Head of caudate nucleus (tissue), 42 donors: Measurements from ENCODE around the gene SORCS2.

ENCODE experiments used
- DNase-seq, 42 donors: peaks; one replicate each; pipeline versions ENCODE4 v3.0.0 to v3.0.0-alpha.2; 2020 to 2021; ENCODE audit warnings: mixed read lengths in 7 of 42
- intact Hi-C: fragments of 100-400 bp; cut with DNase I; formaldehyde crosslinking; loops from one replicate; pipeline ENCODE4 v1.15.0; 2022

Gene SORCS2

GRCh38 chr4:7333801-7334421 is 141.6 kb downstream of the SORCS2 start:
- DNase-seq = peak in 1 of 42 donors; percentile 28

GRCh38 chr4:7334521-7335275 is 142.4 kb downstream of the SORCS2 start:
- DNase-seq = peak in 1 of 42 donors; percentile 29
- intact Hi-C loops = loop anchor here (5.0 kb wide), 1 partner anchor 142 kb away; the partner anchor contains the start of gene SORCS2

More at GRCh38 chr4:7333801-7334421, 141.6 kb downstream of the SORCS2 start:
- intact Hi-C loops = no loop called here

GRCh38 chr4:7335344-7336066 is 143.2 kb downstream of the SORCS2 start:
- peak; percentile 47 to 89 (median 77) for DNase-seq
- intact Hi-C loops = loop anchor here (5.0 kb wide), 1 partner anchor 143 kb away; the partner anchor contains the start of gene SORCS2

GRCh38 chr4:7336067-7336569 is 143.8 kb downstream of the SORCS2 start:
- no peak for DNase-seq
- intact Hi-C loops = loop anchor here (5.0 kb wide), 1 partner anchor 144 kb away; the partner anchor contains the start of gene SORCS2

GRCh38 chr4:7336732-7337131 is 144.4 kb downstream of the SORCS2 start:
- intact Hi-C loops = loop anchor here (5.0 kb wide), 1 partner anchor 144 kb away; the partner anchor contains the start of gene SORCS2
- peak in 9 of 42 donors; percentile 39 to 72 (median 54) for DNase-seq

- intact Hi-C loops = loop anchor here (5.0 kb wide), 1 partner anchor 145 kb away; the partner anchor contains the start of gene SORCS2
- no peak for DNase-seq
Measured at GRCh38 chr4:7337196-7338058, 145.1 kb downstream of the SORCS2 start.

- intact Hi-C loops = loop anchor here (5.0 kb wide), 1 partner anchor 146 kb away; the partner anchor contains the start of gene SORCS2
- no peak for DNase-seq
Measured at GRCh38 chr4:7338059-7338452, 145.7 kb downstream of the SORCS2 start.

GRCh38 chr4:7338876-7339623 is 146.7 kb downstream of the SORCS2 start:
- intact Hi-C loops = loop anchor here (5.0 kb wide), 1 partner anchor 147 kb away; the partner anchor contains the start of gene SORCS2

GRCh38 chr4:7339751-7340552 is 147.6 kb downstream of the SORCS2 start:
- intact Hi-C loops = loop anchor here (5.0 kb wide), 1 partner anchor 148 kb away; the partner anchor contains the start of gene SORCS2
- peak in 1 of 42 donors; percentile 2 for DNase-seq

More at GRCh38 chr4:7338876-7339623, 146.7 kb downstream of the SORCS2 start:
- peak in 2 of 42 donors; percentile 1 to 10 for DNase-seq

- peak in 10 of 42 donors; percentile 3 to 73 (median 48) for DNase-seq
- intact Hi-C loops = no loop called here
Measured at GRCh38 chr4:7340553-7341433, 148.5 kb downstream of the SORCS2 start.

GRCh38 chr4:7341491-7342222 is 149.3 kb downstream of the SORCS2 start:
- intact Hi-C loops = no loop called here
- no peak for DNase-seq

GRCh38 chr4:7342223-7343080 is 150.1 kb downstream of the SORCS2 start:
- intact Hi-C loops = no loop called here

GRCh38 chr4:7343081-7343655 is 150.8 kb downstream of the SORCS2 start:
- peak in 1 of 42 donors; percentile 3 for DNase-seq
- intact Hi-C loops = no loop called here

More at GRCh38 chr4:7342223-7343080, 150.1 kb downstream of the SORCS2 start:
- DNase-seq = peak in 35 of 42 donors; percentile 43 to 89 (median 70)
